UCSD-AML1 (cell line): ENCODE results near the gene EPN1.

Source experiments
- DNase-seq: peaks from one replicate; lab custom pipeline; 2025; ENCODE audit not compliant: unreplicated experiment; lab: John Stamatoyannopoulos, UW

The EPN1 gene

GRCh38 chr19:55646889-55647731, 27.9 kb upstream of the EPN1 start:
- DNase-seq, result no peak

GRCh38 chr19:55647732-55648584, 27.1 kb upstream of the EPN1 start, which contains the start of gene CCDC106:
TSS of gene CCDC106 (plus strand) at chr19:55648212. CDS start at chr19:55649047, 835 bp downstream.
- peak; percentile 86 for DNase-seq

- DNase-seq, result no peak
Observed at GRCh38 chr19:55648585-55649267, 26.3 kb upstream of the EPN1 start.

DNA sequence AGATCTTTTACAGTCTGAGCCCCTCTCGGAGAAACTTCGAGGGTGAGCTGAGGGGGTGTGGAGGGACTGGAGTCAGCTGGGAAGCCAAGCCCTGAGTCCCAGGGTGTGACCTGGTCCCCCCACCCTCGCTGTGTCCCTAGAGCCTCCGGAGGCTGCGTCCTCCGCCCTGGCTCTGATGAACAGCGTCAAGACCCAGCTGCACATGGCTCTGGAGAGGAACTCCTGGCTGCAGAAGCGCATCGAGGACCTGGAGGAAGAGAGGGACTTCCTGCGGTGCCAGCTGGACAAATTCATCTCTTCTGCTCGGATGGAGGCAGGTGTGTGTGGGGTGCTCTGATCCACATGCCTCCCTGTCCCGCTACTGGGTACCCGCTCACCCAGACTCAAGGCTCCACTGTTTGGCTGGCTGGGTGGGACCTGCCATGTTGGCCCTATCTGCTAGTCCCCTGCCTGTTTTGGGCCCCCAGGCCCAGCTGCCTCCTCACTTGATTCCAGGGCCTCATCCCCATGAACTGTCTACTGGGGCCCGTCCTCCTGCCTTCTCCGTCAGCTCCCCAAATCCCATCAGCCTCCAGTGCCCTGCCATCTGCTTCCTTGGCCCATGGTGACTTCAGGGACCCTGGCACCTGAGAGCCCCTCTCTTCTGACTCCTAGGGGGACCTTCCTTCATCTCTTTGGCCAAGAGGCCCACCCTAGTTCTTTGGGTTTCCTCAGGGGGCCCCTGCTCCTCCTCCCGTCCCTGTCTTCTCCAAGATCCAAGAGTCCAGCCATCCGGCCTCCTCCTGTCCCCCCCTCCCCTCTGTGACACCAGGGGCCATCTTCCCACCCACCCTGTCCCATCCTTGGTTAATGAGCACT, 25.5 kb upstream of the EPN1 start:
- DNase-seq, result no peak

- no peak for DNase-seq
Observed at GRCh38 chr19:55650126-55650557, 24.9 kb upstream of the EPN1 start.

DNA sequence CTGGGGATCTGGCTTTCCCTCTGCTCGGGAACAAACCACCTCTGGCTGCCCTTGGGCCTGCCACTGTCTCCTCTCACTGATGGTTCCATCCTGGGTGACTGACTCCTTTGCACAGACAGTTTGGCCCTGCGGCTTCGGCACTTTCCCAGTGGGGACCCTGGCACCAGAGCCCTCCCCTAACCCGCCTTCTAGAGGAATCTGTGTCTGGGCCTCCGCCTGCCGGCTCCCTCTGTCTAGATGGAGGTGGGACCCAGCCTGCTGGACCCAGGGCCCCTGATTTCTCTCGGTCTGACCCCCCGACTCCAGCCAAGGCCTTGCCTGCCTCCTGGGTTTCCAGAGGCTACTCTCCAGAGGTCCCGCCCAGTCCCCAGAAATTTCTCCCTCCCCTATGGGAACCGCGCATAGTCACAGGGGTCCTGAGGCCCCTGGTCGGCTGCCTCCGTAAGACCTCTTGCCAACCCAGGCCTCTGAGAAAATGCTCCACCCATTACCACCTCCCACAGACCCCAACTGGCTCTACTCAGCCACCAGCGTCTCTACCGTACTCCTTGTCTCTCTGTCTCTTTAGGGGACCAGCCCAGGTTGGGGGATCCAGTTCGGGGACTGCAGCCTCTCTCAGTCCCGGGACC, 24.3 kb upstream of the EPN1 start:
- DNase-seq, result no peak

GRCh38 chr19:55651236-55651635, 23.8 kb upstream of the EPN1 start:
- DNase-seq, result no peak

- DNase-seq, result no peak
Observed at GRCh38 chr19:55652311-55653128, 22.5 kb upstream of the EPN1 start.

DNA sequence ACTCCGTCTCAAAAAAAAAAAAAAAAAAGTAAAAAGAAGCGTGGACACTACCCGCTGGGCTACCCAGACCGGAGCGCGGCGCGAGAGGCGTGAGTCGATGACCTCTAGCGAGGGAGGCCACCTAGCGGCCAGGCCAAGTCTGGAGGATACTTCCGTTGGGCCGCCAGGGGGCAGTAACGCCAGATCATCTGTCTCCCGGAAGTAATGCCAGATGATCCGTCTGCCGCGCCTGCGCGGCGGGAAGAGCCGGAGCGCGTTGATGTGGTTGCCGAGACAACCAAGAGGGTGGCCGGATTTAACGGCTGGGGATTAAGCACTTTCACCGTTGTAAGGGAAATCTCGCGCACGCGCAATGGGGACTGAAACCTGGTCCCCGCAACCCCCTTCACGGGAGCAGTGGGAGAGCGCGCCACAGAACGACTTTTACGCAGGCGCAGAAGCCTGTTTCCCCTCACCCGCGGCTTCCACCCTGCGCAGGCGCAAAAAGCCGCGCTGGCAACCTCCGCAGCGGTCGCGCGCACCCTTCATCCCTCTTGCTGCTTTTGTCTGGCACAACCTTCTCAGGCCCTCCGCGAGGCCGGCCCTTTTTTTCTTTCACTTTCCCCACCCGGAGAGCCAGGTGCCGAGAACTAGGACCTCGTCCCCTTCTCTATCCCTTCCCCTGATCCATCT, 21.2 kb upstream of the EPN1 start:
- DNase-seq, result peak; percentile 99

DNA sequence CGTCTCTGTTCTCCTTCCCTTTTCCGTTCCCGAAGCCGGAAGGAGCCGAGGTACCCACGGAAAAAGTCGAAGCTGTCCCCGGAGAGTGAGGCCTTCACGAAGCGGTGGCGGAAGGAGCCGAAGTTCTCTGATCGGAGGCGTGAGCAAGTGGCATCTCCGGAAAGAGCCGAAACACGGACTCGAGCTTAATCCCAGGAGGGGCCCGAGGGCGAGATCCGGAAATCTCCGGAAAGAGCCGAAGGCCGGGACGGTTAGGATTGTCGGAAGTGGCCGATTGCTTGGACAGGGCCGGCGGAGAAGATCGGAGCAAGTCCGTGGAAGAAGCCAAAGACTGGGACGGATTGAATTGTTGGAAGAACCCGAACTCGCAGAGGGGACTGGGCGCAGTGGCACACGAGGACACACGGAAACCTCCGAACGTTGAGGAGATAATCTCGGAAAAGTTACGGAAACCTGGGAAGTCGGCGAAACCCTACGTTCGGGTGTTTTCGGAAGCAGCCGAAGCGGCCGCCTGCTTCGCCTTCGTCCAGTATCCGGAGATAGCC, 20.6 kb upstream of the EPN1 start:
- DNase-seq, result peak; percentile 99

GRCh38 chr19:55654868-55655647, 20.0 kb upstream of the EPN1 start, which contains the start of gene U2AF2:
TSS of gene U2AF2 (plus strand) at chr19:55655035. CDS start at chr19:55655105, 70 bp downstream.
- DNase-seq, result peak; percentile 98

- no peak for DNase-seq
Observed at GRCh38 chr19:55655648-55656040, 19.4 kb upstream of the EPN1 start.

GRCh38 chr19:55656552-55656951, 18.5 kb upstream of the EPN1 start:
- no peak for DNase-seq

GRCh38 chr19:55656988-55657747, 17.9 kb upstream of the EPN1 start:
- no peak for DNase-seq

DNA sequence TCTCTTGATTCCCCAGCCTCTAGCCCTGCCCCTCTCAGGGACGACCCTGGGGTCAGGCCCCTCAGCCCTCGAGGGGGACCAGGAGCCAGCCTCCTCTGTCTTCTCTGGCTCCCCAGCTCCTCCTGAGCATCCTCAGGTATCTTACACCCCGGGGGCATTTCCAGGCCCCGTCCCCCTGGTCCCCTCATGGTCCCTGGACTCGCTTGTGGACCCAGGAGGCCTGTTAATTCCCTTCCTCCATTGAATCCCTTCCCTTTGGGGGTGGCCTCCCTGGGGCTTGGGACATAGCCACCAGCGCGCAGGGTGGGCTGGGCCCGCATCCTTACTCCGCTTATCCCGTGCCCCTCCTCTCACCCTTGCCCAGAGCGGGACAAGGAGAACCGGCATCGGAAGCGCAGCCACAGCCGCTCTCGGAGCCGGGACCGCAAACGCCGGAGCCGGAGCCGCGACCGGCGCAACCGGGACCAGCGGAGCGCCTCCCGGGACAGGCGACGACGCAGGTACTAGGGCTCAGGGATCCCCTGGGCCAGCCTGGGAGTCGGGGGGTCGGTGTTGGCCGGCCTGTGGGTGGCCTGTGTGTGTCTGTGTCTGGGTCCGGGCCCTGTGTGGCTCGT, 16.1 kb upstream of the EPN1 start:
- DNase-seq, result no peak

GRCh38 chr19:55659822-55660221, 15.2 kb upstream of the EPN1 start:
- no peak for DNase-seq
